C1 segment of cervical spinal cord (tissue), 14 donors: ENCODE measurements around the gene BHMT2.

Experiments
- DNase-seq, 14 donors: peaks; one replicate each; lab custom pipeline; 2025; lab: John Stamatoyannopoulos, UW

Gene BHMT2

GRCh38 chr5:79119486-79119885, 49.9 kb downstream of the BHMT2 start:
- DNase-seq = no peak

GRCh38 chr5:79120221-79120620, 50.7 kb downstream of the BHMT2 start:
- DNase-seq = no peak

- DNase-seq = no peak
Observed at GRCh38 chr5:79122973-79123372, 53.4 kb downstream of the BHMT2 start.

GRCh38 chr5:79124607-79125006, 55.0 kb downstream of the BHMT2 start:
- no peak for DNase-seq

GRCh38 chr5:79130781-79131180, 61.2 kb downstream of the BHMT2 start:
- no peak for DNase-seq

- peak in 1 of 14 donors; percentile 43 for DNase-seq
Observed at GRCh38 chr5:79133121-79133656, 63.6 kb downstream of the BHMT2 start.

GRCh38 chr5:79133657-79134451, 64.3 kb downstream of the BHMT2 start:
- DNase-seq = peak in 11 of 14 donors; percentile 9 to 46 (median 25)

GRCh38 chr5:79135790-79136553, 66.4 kb downstream of the BHMT2 start:
- no peak for DNase-seq

- DNase-seq = no peak
Observed at GRCh38 chr5:79136618-79137017, 67.1 kb downstream of the BHMT2 start.
